ENCODE results near the gene LTO1. TPM values are rescaled to one million over a fixed set of nuclear protein-coding genes. Genes with fewer than 3 reads are reported as not detected.

LTO1 gene
- total and polyA plus RNA-seq, 2 of the 13 experiments (the other 11 are each of a cell fraction or from before 2014, with no cell fraction given): 11.8 to 15.0 TPM

- peak; percentile 70; the same call in 1 of the 2 replicates for TF ChIP-seq SRY (CRISPR knock-in tag; IDR thresholded peaks at IDR 0.05)
- no peak for TF ChIP-seq ZNF550 (CRISPR knock-in tag; IDR thresholded peaks at IDR 0.05; ENCODE audit: borderline replicate concordance)
- no peak for TF ChIP-seq NFIC (IDR thresholded peaks at IDR 0.05; ENCODE audit: low read length)
- TF ChIP-seq MBNL3 (CRISPR knock-in tag; conservative IDR thresholded peaks at IDR 0.05): no peak
- TF ChIP-seq POLR2AphosphoS5 (IDR thresholded peaks at IDR 0.05; ENCODE audit: low read depth, low read length): no peak
- peak; percentile 77; the same call in 1 of the 2 replicates for TF ChIP-seq SPEN (CRISPR knock-in tag; IDR thresholded peaks at IDR 0.05; ENCODE audit: low read depth)
- TF ChIP-seq ZNF570 (CRISPR knock-in tag; IDR thresholded peaks at IDR 0.05; ENCODE audit: borderline replicate concordance): 0 out of 2 replicates have a peak, but pooled peaks have one; percentile 51
- no peak for TF ChIP-seq HNRNPH1 (optimal IDR thresholded peaks at IDR 0.05; ENCODE audit: low read depth, low read length)
- no peak for TF ChIP-seq ZNF740 (CRISPR knock-in tag; IDR thresholded peaks at IDR 0.05)
- 0 out of 2 replicates have a peak, but pooled peaks have one; percentile 30 for TF ChIP-seq ETV6 (CRISPR knock-in tag; conservative IDR thresholded peaks at IDR 0.05)
- TF ChIP-seq MXD4 (CRISPR knock-in tag; IDR thresholded peaks at IDR 0.05): no peak
- 0 out of 2 replicates have a peak, but pooled peaks have one; percentile 42 for TF ChIP-seq MTF2 (CRISPR knock-in tag; IDR thresholded peaks at IDR 0.05; ENCODE audit: borderline replicate concordance)
- TF ChIP-seq, protein P1, sequence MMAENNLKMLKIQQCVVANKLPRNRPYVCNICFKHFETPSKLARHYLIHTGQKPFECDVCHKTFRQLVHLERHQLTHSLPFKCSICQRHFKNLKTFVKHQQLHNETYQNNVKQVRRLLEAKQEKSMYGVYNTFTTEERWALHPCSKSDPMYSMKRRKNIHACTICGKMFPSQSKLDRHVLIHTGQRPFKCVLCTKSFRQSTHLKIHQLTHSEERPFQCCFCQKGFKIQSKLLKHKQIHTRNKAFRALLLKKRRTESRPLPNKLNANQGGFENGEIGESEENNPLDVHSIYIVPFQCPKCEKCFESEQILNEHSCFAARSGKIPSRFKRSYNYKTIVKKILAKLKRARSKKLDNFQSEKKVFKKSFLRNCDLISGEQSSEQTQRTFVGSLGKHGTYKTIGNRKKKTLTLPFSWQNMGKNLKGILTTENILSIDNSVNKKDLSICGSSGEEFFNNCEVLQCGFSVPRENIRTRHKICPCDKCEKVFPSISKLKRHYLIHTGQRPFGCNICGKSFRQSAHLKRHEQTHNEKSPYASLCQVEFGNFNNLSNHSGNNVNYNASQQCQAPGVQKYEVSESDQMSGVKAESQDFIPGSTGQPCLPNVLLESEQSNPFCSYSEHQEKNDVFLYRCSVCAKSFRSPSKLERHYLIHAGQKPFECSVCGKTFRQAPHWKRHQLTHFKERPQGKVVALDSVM (CRISPR knock-in tag; IDR thresholded peaks at IDR 0.05): peak; percentile 73; the same call in 1 of the 2 replicates
- peak; percentile 38; the same call in 1 of the 2 replicates for TF ChIP-seq HOXA5 (CRISPR knock-in tag; IDR thresholded peaks at IDR 0.05)
- 0 out of 2 replicates have a peak, but pooled peaks have one; percentile 27 for TF ChIP-seq RNF2 (conservative IDR thresholded peaks at IDR 0.05; ENCODE audit: low read depth)
- no peak for TF ChIP-seq ZNF605 (CRISPR knock-in tag; IDR thresholded peaks at IDR 0.05)
- TF ChIP-seq GTF3A (CRISPR knock-in tag; conservative IDR thresholded peaks at IDR 0.05): no peak
- 0 out of 2 replicates have a peak, but pooled peaks have one; percentile 46 for TF ChIP-seq ZNF414 (CRISPR knock-in tag; IDR thresholded peaks at IDR 0.05)
- 0 out of 2 replicates have a peak, but pooled peaks have one; percentile 55 for TF ChIP-seq ZSCAN29 (CRISPR knock-in tag; conservative IDR thresholded peaks at IDR 0.05)
- 0 out of 2 replicates have a peak, but pooled peaks have one; percentile 21 for TF ChIP-seq CBX5 (CRISPR knock-in tag; IDR thresholded peaks at IDR 0.05; ENCODE audit: borderline replicate concordance)
- TF ChIP-seq HOXA3 (CRISPR knock-in tag; IDR thresholded peaks at IDR 0.05): peak; percentile 59; the same call in 1 of the 2 replicates
- TF ChIP-seq SP5 (CRISPR knock-in tag; IDR thresholded peaks at IDR 0.05; ENCODE audit: borderline replicate concordance, low read depth): no peak; the same call in 1 of the 2 replicates
- TF ChIP-seq ATF7-NPFF (CRISPR knock-in tag; IDR thresholded peaks at IDR 0.05; ENCODE audit: low read depth): peak; percentile 67; the same call in 1 of the 2 replicates
- no peak for TF ChIP-seq ZBTB43 (CRISPR knock-in tag; conservative IDR thresholded peaks at IDR 0.05)
Measured at GRCh38 chr11:69642913-69643632, 32.1 kb downstream of the LTO1 start (continued).

All from HepG2 (cell line).